ENCODE measurements around the gene KLHDC8A.
"Not testable (repeated sequence)": the region's sequence is repeated elsewhere in the genome, so short reads cannot be mapped to it uniquely, and the experiment has no call there.

- TF ChIP-seq FEZF1 (tag by site-specific recombination; IDR thresholded peaks at IDR 0.05); CTCF (tag by site-specific recombination; IDR thresholded peaks at IDR 0.05); ZNF768 (tag by site-specific recombination; IDR thresholded peaks at IDR 0.05); KLF1 (tag by site-specific recombination; IDR thresholded peaks at IDR 0.05); ZNF76 (tag by site-specific recombination; IDR thresholded peaks at IDR 0.05; ENCODE audit: borderline replicate concordance, low read depth): not testable (repeated sequence)
These were observed 47.8 kb upstream of the KLHDC8A start for GRCh38 chr1:205404484-205404883.

Measured in HEK293 (cell line).